Stimulated activated CD4-positive, alpha-beta T cell treated with anti-CD3 and anti-CD28 coated beads, TNF-alpha, amount 100 ng/mL, for 4 hours (primary cell): ENCODE results near the gene ANKRD65.
"Not testable (repeated sequence)": the region's sequence is repeated elsewhere in the genome, so short reads cannot be mapped to it uniquely, and the experiment has no call there.

Experiments
- DNase-seq, 3 experiments: peaks; one replicate each; pipeline ENCODE4 v3.0.0-alpha.2; 2020; ENCODE audit warnings: low read depth in 3 of 3

Gene ANKRD65

DNA sequence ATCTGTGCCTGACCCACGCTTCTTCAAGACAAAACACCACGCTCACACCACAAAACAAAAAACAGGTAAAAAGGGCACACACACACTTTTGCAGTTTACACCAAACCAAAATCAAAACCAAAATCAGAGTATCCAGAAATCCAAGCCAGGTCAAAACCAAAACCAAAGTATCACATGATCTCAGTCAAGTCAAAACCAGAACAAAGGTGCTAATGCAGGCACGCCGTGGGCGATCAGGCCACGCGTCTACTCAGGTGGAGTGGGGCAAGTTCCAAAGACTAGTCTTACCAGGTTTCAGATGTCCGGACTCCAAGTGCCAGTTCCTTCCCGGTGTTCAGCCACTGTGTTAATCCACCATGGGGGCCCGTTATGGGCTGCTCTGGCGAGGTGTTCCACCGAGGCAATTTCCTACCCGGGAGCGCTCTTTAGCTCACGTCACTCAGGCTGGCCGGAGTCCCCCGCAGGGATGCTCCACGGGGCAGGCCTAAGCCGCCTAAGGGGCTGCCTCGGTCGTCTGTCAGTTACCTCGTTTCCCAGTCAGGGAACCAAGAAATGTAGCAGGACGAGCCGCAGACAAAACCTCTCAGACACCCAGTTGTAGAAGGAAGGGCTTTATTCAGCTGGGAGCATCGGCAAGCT is 3.1 kb downstream of the ANKRD65 start:
- not testable (repeated sequence) for DNase-seq

DNA sequence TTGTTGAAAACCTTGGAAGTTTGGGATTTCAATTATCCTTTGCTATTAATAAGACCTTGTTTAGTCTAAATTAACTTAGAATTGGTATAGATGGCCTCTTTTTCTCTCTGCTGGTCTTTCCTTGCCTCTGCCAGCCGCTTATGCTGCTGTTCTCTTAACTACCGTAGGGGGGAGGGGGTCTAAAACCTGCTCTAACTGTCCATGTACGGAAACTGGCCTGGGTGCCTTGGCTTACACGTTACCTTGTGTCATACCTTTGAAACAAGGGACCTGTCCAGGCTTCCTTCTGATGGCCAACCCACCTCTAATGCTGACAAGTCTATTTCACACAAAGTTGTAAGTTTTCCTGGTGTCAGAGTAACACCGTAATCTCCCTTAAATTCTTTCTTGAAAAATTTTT is 3.7 kb downstream of the ANKRD65 start:
- DNase-seq = not testable (repeated sequence)

DNA sequence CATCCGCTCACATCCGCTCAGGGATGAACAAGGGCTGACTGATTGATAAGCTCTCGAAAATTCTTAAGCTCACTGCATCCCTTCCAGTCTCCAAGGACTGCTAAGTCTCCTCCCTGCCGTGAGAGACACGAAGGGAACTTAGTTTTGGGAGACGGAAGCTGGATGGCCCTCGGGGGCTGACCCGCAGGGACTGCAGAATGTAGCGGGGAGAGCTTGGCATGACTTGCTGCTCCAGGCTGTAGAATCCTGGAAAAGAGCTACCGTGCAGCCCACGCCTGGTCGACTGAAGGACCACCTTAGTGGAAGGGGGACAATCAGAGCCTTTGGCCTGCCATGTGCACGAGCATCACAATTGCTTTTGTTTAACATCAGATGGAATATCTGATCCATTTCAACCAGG is 5.3 kb downstream of the ANKRD65 start:
- DNase-seq = no peak

DNA sequence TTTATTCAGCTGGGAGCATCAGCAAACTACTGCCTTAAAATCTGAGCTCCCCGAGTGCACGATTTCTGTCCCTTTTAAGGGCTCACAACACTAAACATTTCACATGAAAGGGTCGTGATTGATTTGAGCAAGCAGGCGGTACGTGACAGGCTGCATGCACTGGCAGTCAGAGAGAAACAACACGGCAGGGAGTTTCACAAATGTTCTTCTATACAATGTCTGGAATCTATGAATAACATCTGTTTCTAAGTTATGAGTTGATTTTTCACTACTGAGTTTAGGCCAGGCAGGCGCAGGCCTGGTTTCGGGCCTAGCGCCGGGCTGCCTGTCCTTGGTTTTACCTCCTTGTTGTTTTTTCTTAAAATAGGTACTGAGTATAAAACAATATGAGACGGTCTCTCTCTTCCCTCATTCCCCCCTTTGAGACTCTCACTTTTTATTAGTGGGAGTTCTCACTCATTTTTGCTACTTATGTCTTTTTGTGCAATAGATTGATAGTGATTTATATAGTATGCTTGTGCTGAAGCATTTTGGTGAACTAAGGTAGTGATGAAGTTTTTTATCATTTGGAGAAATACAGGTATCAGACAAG is 8.7 kb downstream of the ANKRD65 start:
- DNase-seq = not testable (repeated sequence)

DNA sequence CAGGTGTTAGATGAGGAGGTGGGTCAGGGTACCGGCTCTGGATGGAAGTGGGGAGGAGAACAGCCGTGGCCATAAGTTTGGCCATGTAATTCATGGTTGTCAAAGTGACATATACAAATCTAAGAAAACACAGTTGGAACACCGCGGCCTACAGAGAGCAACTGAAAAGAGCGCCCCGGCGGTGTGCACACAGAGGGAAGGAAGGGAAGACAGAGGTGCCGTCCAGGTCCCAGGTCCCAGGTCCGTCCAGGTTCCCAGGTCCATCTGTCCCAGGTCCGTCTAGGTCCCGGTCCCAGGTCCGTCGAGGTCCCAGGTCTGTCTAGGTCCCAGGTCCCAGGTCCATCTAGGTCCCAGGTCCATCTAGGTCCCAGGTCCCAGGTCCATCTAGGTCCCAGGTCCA is 9.4 kb downstream of the ANKRD65 start:
- no peak for DNase-seq

DNA sequence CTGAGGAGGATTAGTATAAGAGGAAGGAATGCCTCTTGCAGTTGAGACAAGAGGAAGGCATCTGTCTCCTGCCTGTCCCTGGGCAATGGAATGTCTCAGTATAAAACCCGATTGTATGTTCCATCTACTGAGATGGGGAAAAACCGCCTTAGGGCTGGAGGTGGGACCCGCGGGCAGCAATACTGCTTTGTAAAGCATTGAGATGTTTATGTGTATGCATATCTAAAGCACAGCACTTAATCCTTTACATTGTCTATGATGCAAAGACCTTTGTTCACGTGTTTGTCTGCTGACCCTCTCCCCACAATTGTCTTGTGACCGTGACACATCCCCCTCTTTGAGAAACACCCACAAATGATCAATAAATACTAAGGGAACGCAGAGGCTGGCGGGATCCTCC is 10.8 kb downstream of the ANKRD65 start:
- DNase-seq = not testable (repeated sequence)

DNA sequence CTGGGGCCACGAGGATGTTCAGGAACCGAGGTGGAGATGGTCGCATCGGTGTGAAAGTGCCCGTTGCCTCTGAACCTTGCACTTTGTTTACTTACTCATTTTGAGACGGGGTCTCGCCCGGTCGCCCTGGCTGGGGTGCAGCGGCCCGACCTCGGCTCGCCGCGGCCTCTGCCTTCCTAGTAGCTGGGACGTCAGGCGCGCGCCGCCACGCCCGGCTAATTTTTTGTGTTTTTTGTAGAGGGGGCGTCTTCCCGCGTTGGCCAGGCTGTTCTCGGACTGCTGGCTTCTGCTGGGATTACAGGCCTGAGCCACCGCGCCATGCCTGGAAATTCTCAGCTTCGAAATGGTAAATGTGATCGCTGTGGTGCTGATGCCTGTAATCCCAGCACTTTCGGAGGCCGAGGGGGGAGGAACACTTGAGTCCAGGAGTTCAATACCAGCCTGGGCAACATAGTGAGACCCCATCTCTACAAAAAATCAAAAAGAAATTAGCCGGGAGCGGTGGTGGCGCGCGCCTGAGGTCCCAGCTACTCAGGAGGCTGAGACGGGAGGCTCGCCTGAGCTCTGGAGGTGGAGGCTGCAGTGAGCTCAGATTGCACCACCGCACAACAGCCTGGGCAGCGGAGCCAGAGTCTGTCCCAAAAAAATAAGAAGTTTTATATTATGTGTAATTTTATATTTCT is 13.3 kb downstream of the ANKRD65 start:
- no peak for DNase-seq

DNA sequence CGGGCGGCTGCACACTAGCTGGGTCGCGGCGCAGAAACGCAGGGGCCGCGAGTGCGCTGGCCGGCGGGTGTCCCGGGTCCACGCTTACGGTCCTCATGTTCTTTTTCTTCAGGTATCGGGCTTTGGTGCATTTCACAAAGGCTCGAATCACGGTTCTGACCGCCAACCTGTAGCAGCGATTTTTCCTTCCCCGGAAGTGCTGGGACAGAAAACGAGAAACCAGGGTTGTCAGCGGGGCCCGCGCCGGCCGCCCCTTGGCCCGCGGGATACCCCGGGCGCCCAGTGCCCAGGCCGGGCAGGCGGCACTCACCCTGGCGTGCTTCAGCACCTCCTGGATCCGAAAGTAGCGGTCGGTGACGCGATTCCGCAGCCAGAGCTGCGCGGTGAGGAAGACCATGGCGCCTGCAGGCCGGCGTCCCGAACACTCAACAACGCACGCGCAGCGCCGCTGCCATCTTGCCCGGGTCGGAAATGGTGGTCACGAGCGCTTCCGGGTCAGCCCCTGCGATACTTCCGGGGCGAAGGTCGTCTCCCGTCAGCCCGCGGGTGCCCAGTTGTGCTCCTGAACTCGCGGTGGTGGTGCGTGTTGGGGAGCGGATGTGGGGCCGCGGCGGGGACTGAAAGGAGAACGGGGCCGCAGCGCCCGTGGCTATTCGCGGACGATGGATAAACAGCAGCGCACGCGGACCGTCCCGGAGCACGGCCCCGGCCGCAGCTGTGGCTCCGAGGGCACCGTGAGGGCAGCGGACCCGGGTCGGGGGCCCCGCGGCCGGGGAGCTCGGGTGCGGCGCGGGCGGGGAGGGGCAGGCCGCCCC is 14.0 kb downstream of the ANKRD65 start, which contains the start of gene MRPL20:
MRPL20 (minus strand) TSS at position 473 of the 815 bp plus-strand sequence; CDS start at position 397, 76 bp downstream.
- DNase-seq = peak; percentile 87 to 92 (median 89)

DNA sequence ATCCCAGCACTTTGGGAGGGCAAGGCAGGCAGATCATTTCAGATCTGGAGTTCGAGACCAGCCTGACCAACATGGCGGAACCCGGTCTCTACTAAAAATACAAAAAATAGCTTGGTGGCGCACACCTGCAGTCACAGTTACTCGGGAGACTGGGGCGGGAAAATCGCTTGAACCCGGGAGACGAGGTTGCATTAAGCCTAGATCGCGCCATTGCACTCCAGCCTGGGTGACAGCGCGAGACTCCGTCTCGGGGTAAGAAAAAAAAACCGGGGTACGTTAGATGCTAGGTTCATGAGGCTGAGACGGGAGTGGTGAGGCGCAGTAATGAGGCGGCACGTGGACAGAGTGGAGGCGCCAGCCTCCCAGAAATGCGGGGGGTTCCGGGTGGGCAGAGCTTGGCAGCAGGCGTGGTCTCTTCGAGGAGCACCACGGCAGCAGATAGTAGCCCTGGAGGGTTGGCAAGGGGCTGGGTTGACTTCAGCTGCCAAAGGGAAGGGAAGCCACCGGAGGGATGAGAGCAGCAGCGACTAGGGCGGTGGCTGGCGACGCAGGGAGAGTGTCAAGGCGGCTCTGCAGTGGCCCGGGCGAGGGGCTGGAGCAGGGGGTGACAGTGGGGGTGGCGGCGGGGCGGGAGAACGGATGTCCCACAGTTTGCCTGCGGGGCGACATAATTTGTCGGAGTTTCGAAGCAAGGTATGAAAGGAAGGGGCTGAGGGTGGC is 14.8 kb downstream of the ANKRD65 start:
- DNase-seq = no peak

DNA sequence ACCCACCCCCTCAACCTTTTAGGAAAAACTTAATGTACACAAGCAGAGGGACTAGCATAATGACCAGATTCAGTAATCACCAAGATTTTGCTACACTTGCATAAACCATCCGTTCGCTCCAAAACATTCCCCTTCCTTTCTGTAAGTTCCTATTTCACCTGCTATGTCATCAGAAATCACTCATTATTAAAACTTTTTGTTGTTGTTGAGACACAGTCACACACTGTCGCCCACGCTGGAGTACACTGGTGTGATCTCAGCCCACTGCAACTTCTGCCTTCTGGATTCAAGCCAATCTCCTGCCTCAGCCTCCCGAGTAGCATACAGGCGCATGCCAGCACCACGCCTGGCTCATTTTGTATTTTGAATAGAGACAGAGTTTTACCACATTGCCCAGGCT is 17.4 kb downstream of the ANKRD65 start:
- DNase-seq = no peak

DNA sequence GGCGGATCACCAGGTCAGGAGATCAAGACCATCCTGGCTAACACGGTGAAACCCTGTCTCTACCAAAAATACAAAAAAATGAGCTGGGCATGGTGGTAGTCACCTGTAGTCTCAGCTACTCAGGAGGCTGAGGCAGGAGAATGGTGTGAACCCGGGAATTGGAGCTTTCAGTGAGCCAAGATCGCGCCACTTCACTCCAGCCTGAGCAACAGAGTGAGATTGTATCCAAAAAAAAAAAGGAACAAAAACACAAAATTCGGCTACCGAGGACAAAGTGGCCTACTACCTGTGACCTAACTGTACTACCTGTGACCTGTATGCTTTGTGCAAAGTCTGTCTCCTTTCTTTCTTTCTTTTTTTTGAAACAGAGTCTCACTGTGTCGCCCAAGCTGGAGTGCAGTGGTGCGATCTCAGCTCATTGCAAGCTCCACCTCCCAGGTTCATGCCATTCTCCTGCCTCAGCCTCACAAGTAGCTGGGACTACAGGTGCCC is 18.1 kb downstream of the ANKRD65 start:
- not testable (repeated sequence) for DNase-seq

DNA sequence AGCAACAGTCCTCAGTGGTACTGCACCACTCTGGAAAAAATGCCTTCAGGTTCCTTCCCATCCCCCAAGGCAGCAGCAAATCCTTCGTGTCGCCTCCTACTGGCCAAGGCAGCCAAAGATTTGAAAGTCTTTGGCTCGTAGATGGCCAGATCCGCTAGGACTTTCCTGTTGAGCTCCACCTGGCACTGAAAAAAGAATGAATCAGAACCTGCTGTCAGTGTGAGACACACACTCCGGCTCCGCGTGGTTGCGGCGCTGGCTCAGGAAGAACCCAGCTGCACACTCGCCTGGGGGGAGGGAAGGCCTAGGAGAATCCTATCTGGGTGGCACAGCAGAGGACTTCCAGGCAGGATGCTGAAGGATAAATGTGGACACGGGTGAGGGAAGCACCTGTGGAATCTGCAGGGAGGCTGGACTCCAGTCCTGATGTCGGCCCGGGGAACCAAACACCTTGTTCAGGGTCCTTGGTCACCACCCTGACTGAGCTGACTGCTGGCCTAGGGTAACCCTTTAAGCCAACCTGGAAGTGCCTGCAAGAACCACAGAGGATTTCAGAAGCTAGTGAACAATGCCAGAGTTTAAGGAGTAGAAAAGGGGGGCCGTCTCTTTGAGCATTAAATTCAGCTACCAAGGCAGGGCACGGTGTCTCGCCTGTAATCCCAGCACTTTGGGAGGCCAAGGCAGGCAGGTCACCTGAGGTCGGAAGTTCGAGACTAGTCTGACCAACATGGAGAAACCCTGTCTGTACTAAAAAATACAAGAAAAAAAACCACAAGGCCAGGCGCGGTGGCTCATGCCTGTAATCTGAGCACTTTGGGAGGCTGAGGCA is 18.8 kb downstream of the ANKRD65 start:
- no peak for DNase-seq

DNA sequence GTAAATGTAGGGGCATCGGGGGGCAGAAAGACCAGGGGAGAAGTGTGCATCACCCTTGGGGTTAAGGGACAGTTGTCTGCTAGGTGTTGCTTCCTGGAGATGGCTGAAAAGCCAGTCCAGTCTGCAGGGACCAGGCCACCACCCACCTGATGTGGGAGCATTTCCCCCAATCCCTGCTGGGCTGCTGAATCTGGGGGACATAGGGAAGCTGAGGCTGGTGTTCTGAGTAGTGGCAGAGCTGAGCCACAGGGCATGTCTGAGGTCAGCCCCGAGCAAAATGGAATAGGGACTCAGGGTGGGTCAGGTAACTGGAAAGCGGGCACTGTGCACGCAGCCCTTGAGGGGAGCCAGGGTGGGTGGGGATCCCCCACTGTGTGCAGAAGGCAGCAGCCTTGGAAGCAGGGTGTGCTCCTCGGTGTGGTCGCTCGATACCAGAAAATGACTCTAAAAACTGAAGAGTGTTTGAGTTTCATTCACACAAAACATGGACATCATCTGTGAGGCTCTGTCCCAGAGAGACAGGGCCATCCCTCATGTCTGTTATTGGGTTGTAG is 19.5 kb downstream of the ANKRD65 start:
- DNase-seq = no peak

DNA sequence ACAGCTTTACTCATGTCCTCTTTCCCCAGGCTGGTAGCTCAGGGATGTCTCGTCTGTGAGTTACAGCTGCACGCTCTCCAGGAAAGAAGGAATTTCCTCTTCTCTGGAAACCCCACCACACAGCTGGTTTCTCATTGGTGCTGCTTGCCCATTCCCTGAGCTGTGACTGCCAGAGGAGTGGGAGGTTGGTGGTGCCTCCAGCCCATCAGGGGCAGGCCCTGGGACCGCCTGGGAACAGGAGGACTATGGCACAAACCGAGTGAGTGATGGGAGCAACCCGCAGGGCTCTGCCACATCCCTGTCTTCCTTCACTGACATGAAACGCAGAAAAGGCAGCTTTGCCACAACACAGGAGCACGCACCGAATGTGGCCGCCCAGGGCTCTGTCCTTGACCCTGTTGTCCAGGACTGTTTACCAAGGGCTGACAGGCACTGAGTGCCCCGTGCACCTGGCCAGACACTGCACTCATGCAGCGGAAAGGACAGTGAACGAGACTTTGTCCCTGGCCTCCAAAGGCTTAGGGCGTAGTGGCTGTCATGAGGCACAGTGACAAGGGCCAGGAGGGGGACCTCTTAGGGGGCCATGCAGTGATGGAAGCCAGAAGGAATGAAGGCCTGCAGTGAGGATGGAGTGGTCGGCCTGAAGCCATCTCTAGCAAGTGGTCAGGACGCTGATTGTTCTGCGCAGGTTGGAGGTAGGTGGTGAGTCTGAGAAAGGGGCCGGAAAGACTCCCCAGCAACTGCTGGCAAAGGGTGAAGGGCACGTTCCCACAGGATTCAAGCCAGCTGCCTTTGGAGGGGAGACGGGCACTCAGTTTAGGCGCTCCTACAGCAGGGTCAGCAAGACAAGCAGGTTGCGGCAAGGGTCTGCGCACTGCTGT is 20.3 kb downstream of the ANKRD65 start:
- no peak for DNase-seq

DNA sequence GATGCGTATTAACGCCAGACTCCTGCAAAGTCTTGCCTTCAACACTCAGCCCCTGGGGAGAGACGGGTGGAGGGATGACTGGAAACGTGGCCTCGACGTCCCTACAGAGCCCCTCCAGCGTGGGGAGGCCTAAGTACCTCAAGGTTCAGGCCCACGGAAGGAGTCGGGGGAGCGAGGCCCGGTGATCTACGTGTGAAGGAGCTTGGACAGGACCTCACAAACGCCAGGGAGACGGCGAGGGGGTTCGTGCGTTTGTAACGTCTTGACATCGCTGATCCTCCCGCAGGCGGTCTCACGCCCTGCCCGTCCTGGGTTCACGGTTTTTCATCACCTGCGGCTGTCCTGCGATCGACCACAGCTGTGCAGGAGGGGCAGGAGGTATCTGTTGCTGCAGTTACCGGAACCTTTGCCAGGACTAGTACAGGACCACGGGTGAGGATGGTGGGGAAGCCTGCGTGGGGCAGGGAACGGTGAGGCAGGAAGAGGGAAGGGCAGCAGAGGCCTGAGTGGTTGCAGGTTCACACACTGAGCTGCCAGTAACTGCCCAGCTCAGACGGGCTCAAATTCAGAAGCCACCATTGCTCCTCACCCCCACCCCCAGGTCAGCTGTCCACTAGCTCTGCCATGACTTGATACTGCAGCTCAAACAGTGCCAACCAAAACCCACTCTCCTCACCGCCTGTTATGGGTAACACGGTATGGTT is 21.1 kb downstream of the ANKRD65 start:
- DNase-seq = no peak

DNA sequence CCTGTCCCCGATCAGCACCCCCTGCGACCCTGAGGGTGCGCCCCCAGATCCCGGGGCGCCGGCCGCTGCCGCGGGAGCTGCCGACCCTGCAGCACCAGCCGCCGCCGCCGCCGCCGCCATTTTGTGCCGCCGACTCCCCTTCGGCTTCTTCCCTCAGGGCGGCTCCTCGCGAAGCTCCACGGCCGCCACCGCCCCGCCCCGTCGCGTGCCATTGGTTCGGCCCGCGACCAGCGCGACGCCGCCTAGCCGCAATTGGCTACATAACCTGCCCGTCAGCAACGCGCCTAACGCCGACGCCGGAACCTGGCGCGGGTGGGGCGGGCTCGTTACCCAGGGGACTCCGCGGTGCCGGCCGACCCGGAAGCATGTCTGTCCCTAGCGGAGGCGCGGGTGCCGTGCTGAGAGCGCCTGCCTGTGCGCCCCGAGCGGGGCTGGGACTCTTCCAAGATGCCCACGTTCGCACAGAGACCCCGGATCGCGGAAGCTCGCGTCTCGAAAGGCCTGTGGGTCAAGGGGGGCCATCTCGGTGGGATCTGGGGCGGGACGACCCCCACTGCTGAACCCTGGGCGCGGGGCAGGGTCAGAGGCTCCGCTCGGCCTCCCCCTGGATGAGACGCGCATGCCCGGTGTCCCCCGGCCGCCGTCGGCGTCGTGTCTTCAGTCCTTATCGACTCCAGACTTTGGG is 21.7 kb downstream of the ANKRD65 start, which contains the start of gene CCNL2:
CCNL2 (minus strand) TSS at position 149 of the 685 bp plus-strand sequence; CDS start at position 120, 29 bp downstream.
- peak; percentile 98 to 100 (median 99) for DNase-seq

DNA sequence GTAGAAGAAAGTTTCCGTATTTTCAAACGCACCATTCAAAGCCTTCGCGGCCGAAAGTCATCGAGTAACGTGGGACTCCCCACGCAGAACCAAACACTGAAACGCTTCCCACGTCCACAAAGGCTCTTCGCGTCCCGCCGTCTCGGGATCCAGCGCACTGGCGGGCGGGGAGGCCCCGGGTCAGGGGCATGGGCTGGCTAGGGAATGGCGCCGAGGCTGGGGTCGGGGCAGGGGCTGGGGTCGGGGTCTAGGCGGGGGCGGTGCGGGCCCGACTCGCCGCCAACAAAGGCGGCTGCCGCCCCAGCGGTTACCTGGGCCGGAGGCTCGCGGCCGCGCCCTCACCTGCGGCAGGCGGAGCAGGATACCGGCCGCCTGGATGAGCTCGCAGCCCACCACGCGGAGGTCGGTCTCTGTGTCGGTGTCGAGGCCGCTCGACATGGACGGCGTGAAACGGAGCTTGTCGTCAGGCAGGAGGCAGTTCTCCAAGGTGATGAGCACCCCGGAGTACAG is 22.3 kb downstream of the ANKRD65 start:
- DNase-seq = no peak
